Uterus (tissue), 2 donors: Measurements from ENCODE around the gene PCSK2.

Experiments used
- CTCF ChIP-seq, 4 experiments: fragments of 200-600 bp in 2 of 4; fragments of 450-650 bp in 2 of 4; sonication (generic) in 2 of 4; IDR thresholded peaks; one replicate each; pipeline ENCODE4 v1.5.1; 2016 to 2019; ENCODE audit warnings: antibody characterized with exemption in 4 of 4, mild to moderate bottlenecking in 2 of 4, moderate library complexity in 1 of 4
- POLR2A ChIP-seq, 2 donors: fragments of 450-650 bp; IDR thresholded peaks; one replicate each; pipeline ENCODE4 v1.6.1; 2016; ENCODE audit warnings: antibody characterized with exemption in 2 of 2, mild to moderate bottlenecking in 1 of 2, moderate library complexity in 1 of 2

GRCh38 chr20:17300113-17300512 is 73.3 kb downstream of the PCSK2 start:
- TF ChIP-seq CTCF (IDR thresholded peaks at IDR 0.05) (no peak), POLR2A (IDR thresholded peaks at IDR 0.05) (no peak)
